ENCODE data around the gene LRIF1.

GRCh38 chr1:110982320-110982719, 18.6 kb upstream of the LRIF1 start:
- TF ChIP-seq POLR2A (IDR thresholded peaks at IDR 0.05) (no peak), CTCF (IDR thresholded peaks at IDR 0.05) (no peak), POLR2AphosphoS5 (IDR thresholded peaks at IDR 0.05) (no peak), EP300 (IDR thresholded peaks at IDR 0.05; ENCODE audit: low read depth) (no peak)

Data from transverse colon (tissue), 4 donors.